Stimulated activated memory B cell treated with anti-CD40 and anti-IgM and Interleukin-4, amounts not matched to agents 10 μg/mL and 1 μg/mL and 100 μg/mL, for 72 hours (primary cell): ENCODE data around the gene OSBPL8.
"Not testable (repeated sequence)": the region's sequence is repeated elsewhere in the genome, so short reads cannot be mapped to it uniquely, and the experiment has no call there.

Experiments used
- ATAC-seq: fragments of 150-1000 bp; cut with Tn5 transposase; 2 replicates; pipeline ENCODE4 v1.10.0; 2021
- H3K27ac Mint-ChIP-seq: one replicate; pipeline ENCODE4 v1.8.0; 2022; ENCODE audit warnings: mild to moderate bottlenecking, mixed read lengths
- H3K27me3 Mint-ChIP-seq: one replicate; pipeline ENCODE4 v1.8.0; 2022; ENCODE audit warnings: mixed read lengths
- H3K36me3 Mint-ChIP-seq: one replicate; pipeline ENCODE4 v1.8.0; 2022; ENCODE audit warnings: mixed read lengths
- H3K4me1 Mint-ChIP-seq: one replicate; pipeline ENCODE4 v1.8.0; 2022; ENCODE audit warnings: mixed read lengths
- H3K4me3 Mint-ChIP-seq: one replicate; pipeline ENCODE4 v1.8.0; 2022; ENCODE audit warnings: mild to moderate bottlenecking, moderate library complexity, mixed read lengths
- H3K9me3 Mint-ChIP-seq: one replicate; pipeline ENCODE4 v1.8.0; 2022; ENCODE audit warnings: mixed read lengths

Gene OSBPL8

DNA sequence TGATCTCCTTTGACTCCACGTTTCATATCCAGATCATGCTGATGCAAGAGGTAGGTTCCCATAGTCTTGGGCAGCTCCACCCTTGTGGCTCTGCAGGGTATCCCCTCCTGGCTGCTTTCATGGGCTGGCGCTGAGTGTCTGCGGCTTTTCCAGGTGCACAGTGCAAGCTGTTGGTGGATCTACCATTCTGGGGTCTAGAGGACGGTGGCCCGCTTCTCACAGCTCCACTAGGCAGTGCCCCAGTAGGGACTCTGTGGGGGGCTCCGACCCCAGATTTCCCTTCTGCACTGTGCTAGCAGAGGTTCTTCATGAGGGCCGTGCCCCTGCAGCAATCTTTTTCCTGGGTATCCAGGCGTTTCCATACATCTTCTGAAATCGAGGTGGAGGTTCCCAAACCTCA lies 199.3 kb downstream of the OSBPL8 start:
- no peak for ATAC-seq
- Mint-ChIP-seq H3K4me1 (no peaks in the 10 kb centered on the region), H3K9me3 (no peaks in the 10 kb centered on the region), H3K27me3 (no peaks in the 10 kb centered on the region), H3K4me3 (no peak overlapping the region), H3K27ac (no peak overlapping the region), H3K36me3 (peaks cover 70% of the 10 kb centered on the region)

DNA sequence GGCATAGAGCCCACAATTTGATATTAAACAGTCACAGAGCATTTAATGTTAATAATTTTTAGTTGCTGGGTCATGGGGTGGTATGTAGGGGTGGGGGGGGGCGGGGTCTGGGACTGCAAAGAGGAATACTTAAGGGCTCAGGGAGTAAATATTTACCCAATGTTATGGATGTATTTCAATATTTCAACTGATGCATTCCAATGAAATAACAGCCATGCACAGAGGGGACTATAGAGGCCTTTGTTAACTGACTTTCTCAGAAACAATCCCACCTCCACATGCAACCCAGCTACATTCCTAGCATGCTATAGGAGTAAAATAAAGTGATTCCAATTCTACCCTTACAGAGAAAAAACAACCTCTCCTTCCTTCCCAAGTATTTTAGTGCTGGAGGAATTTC lies 203.5 kb downstream of the OSBPL8 start:
- no peak overlapping the region for H3K27ac Mint-ChIP-seq
- no peak overlapping the region for H3K4me3 Mint-ChIP-seq
- H3K36me3 Mint-ChIP-seq, result peaks cover 34% of the 10 kb centered on the region
- no peaks in the 10 kb centered on the region for H3K4me1 Mint-ChIP-seq
- no peaks in the 10 kb centered on the region for H3K9me3 Mint-ChIP-seq
- no peak for ATAC-seq
- H3K27me3 Mint-ChIP-seq, result no peaks in the 10 kb centered on the region

DNA sequence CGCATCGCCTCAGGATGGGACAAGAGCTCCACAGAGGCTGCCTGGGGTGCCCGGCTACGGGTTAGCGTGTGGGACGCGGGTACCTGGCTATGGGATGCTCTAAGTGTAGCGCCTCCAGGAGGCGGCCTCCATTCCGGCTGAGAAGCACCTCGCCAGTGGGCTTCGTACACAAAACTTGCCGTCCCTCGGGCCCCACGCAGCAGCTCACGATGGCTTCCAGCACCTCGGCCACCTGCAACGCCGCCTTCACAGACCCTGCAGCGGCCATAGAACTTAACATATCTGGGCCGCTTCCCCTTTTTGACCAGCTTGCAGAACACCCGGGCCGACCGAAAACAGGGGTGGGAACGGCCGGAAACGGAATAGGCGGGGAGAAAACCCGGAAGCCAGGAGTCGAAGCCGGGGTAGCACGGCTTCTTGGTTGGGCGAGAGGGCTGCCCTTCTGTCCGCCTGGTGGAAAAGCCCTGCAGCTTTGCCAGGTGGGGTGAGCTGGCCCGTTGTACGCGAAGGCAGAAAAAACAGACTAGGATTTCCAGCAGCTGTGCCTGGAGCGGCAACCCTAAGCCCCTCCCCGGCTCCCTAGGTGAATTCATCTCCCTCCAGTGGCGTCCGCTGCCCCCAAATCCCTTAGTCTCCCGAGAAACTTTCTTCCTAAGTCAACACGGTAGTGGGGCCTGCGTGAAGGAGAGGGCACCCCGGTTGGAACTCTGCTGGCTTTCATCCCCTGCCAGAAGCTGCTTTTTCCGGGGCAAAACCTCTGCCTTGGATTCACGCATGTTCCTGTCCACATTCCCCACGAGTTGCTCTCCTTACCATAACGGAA lies 211.3 kb downstream of the OSBPL8 start, which contains the start of gene BBS10:
Gene BBS10, minus strand, starts transcription at position 337 of the 823 bp plus-strand sequence. Its CDS starts 57 bp downstream, at position 280.
- Mint-ChIP-seq H3K9me3 (no peaks in the 10 kb centered on the region), H3K27ac (peak within 1 kb of the TSS; percentile 98), H3K4me1 (peaks cover 20% of the 10 kb centered on the region), H3K36me3 (peaks cover 9% of the 10 kb centered on the region), H3K4me3 (peak within 1 kb of the TSS; percentile 89), H3K27me3 (no peaks in the 10 kb centered on the region)
- ATAC-seq, result peak; percentile 98

DNA sequence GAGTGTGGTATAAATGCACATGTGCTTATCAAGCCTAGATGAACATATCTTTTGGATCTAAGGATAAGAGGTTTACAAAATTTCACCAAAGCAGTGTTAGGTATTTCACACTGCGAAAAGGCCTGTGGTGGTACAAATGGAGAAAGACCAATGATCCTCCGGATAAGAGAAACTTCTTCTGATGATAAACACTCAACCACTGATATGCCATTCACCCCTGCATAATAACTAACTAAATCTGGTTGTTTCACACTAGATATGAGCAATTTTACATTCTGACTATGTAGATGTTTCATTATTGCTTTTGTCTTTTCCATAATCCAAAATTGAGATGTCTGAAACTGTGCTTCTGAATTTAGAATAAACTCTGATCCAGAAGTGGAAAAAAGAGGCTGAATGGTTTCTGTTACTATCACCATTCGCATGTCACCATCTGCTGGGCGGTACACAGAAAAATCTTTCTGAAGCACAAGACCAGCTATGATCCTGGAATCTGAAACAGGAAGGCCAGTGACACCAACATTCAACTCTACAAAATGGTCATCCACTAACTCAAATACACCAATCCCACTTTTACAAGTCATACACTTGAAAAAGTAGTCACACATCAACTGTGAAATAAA lies 212.7 kb downstream of the OSBPL8 start:
- peak overlapping the region; percentile 89 for H3K4me3 Mint-ChIP-seq
- peaks cover 13% of the 10 kb centered on the region for H3K36me3 Mint-ChIP-seq
- peaks cover 20% of the 10 kb centered on the region for H3K4me1 Mint-ChIP-seq
- H3K27me3 Mint-ChIP-seq, result no peaks in the 10 kb centered on the region
- H3K9me3 Mint-ChIP-seq, result no peaks in the 10 kb centered on the region
- no peak for ATAC-seq
- peak overlapping the region; percentile 98 for H3K27ac Mint-ChIP-seq

DNA sequence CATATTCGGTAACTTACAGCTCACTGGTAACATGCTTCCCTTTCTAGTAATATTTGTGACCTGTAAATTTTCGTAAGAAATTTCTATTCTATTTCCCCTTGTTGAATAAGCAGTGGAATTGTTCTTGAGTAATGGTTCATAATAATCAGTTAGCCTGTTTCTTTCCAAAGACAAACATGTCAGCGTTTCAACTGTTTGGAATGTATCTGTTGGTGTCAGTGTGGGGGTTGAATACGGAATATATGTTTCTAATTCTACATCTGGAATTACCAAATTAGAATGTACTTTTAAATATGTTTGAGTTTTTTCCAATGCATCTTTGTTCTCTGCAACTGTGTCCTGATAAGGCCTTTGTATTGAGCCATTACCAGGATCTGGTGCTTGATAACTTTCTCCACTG lies 213.3 kb downstream of the OSBPL8 start:
- no peak overlapping the region for H3K27ac Mint-ChIP-seq
- H3K27me3 Mint-ChIP-seq, result no peaks in the 10 kb centered on the region
- peaks cover 13% of the 10 kb centered on the region for H3K36me3 Mint-ChIP-seq
- H3K4me1 Mint-ChIP-seq, result peaks cover 20% of the 10 kb centered on the region
- no peak overlapping the region for H3K4me3 Mint-ChIP-seq
- H3K9me3 Mint-ChIP-seq, result no peaks in the 10 kb centered on the region
- ATAC-seq, result no peak

DNA sequence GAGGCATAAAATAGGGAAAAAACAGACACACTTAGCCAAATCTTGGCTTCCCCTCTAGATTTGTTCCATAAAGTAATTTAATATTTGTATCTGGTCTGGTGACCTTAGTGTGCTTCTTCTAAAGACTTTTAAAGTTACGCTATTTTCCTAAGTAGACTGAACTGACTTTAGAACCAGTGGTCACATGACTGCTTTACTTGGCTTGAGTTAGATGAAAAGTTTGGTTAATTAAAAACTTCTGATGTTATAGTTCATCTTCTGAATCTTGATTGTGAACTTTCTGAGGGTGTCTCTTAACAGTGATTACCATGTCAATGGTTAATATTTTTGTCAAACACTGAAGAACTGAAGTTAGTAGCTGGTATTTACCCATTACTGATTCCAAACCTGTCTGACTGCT lies 214.0 kb downstream of the OSBPL8 start:
- peaks cover 20% of the 10 kb centered on the region for H3K4me1 Mint-ChIP-seq
- no peaks in the 10 kb centered on the region for H3K27me3 Mint-ChIP-seq
- no peak overlapping the region for H3K4me3 Mint-ChIP-seq
- H3K9me3 Mint-ChIP-seq, result no peaks in the 10 kb centered on the region
- ATAC-seq, result no peak
- no peak overlapping the region for H3K27ac Mint-ChIP-seq
- peaks cover 8% of the 10 kb centered on the region for H3K36me3 Mint-ChIP-seq

DNA sequence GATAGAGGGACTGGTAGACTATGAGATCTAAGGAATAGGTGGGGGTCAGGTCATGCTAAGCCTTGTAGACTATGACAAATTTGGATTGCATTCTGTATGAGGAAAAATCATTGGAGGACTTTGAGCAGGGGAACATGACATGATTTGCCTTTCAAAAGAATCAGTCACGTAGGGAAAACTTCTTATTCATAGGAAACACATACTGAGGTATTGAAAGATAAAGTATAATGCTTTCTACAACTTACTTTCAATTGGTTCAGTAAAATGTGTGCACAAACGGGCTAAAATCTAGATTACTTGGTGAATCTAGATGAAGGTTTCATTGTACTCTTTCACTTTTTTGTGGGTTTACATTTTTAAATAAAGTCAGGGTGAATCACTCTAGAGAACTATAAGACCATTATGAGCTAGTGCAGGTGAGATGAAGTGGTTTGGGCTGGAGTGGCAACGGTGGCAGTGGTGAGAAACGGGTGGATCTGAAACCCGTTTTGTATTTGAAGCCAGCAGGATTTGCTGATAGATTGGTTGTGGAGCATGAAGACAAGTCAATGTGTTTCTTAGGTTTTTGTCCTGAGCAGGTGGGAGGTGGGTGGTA lies 218.0 kb downstream of the OSBPL8 start:
- Mint-ChIP-seq H3K27me3 (no peaks in the 10 kb centered on the region), H3K4me1 (no peaks in the 10 kb centered on the region), H3K36me3 (peaks cover 8% of the 10 kb centered on the region), H3K27ac (no peak overlapping the region), H3K9me3 (no peaks in the 10 kb centered on the region), H3K4me3 (no peak overlapping the region)
- no peak for ATAC-seq

DNA sequence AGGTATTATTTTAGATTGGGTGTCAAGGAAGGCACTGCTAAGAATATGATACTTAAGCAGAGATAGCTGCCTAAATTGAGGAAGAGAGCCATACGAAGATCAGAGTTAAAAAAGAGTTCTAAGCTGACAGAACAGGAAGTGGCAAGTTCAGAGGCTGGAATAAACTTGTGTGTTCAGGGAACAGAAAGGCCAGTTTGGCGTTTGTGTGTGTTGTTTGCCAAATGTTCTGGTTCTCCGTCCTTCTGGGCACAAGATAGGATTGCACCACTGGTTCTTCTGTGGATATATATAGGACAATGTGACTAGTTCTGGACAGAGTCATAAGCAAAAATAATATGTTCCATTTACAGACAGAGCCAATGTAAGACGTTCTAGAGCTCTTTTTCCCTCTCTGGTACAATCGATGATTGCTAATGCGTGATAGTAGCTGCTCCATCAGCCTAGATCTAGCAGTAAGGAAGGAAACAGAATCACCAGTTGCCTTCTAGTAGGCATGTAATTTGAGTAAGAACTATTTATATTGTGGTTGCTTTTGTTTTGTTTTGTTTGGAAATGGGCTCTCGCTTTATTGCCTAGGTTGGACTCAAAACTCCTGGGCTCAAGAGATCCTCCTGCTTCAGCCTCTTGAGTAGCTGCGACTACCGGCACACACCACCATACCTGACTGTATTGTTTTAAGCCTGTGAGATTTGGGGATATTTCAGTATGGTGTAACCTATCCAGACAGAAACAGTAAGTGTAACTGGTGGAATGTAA lies 218.7 kb downstream of the OSBPL8 start:
- no peak overlapping the region for H3K27ac Mint-ChIP-seq
- H3K4me3 Mint-ChIP-seq, result no peak overlapping the region
- H3K36me3 Mint-ChIP-seq, result peaks cover 8% of the 10 kb centered on the region
- no peak for ATAC-seq
- no peaks in the 10 kb centered on the region for H3K4me1 Mint-ChIP-seq
- H3K27me3 Mint-ChIP-seq, result no peaks in the 10 kb centered on the region
- no peaks in the 10 kb centered on the region for H3K9me3 Mint-ChIP-seq

DNA sequence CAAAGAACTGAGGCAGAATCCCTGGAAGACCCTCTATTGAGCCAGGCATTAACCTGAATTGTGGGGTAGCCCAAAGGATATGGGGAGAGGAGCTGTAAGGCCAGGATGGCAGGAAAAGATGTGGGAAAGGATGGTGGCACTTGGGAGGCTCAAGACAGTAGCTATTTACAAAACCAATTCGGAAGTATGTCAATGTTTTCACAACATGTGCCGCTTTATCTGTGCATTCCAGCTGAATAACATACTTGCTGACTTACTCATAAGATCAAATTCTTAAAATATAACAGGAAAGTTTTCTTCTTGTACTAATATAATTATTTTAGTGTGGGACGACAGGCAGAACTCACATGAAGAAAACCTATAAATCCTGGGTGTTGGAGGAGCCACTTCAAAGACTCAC lies 222.0 kb downstream of the OSBPL8 start:
- H3K36me3 Mint-ChIP-seq, result no peaks in the 10 kb centered on the region
- no peaks in the 10 kb centered on the region for H3K27me3 Mint-ChIP-seq
- H3K27ac Mint-ChIP-seq, result no peak overlapping the region
- no peaks in the 10 kb centered on the region for H3K9me3 Mint-ChIP-seq
- H3K4me1 Mint-ChIP-seq, result no peaks in the 10 kb centered on the region
- no peak overlapping the region for H3K4me3 Mint-ChIP-seq
- no peak for ATAC-seq

DNA sequence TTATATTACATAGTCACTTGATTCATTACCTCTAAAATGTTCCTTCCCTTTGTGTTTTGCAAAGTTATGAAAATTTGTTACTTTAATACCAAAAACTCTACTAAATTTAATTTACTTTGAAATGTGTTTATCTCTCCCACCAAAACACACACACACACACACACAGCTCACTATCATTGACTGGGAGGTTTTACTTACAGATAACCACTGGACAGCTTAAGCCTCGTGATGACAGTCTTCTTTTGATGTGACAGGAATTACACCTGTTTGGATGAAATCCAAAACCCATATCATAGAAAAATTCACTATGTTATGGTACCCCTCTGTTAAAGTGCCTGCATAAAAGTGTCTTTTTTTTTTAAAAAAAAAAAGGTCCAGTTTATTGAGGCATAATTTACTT lies 227.0 kb downstream of the OSBPL8 start:
- H3K27me3 Mint-ChIP-seq, result no peaks in the 10 kb centered on the region
- H3K27ac Mint-ChIP-seq, result no peak overlapping the region
- ATAC-seq, result no peak
- H3K36me3 Mint-ChIP-seq, result no peaks in the 10 kb centered on the region
- H3K4me3 Mint-ChIP-seq, result no peak overlapping the region
- no peaks in the 10 kb centered on the region for H3K4me1 Mint-ChIP-seq
- peaks cover 5% of the 10 kb centered on the region for H3K9me3 Mint-ChIP-seq

DNA sequence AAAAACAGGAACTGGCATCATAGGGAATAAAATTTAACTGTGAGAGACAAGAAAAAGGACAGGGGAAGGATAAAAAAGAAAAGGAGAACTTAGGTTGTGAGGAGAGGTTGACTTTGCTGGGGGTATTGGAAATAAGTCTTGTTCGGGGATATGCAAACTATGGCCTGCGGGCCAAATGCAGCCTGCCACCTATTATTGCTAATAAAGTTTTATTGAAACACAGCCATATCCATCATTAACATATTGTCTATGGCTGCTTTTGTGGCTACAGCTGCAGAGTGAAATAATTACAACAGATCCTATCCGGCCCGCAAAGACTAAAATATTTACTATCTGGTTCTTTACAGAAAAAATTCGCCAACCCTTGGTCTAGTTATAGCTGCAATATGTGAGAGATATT lies 230.0 kb downstream of the OSBPL8 start:
- ATAC-seq, result no peak
- no peaks in the 10 kb centered on the region for H3K36me3 Mint-ChIP-seq
- no peaks in the 10 kb centered on the region for H3K27me3 Mint-ChIP-seq
- H3K9me3 Mint-ChIP-seq, result peaks cover 5% of the 10 kb centered on the region
- no peak overlapping the region for H3K4me3 Mint-ChIP-seq
- H3K27ac Mint-ChIP-seq, result no peak overlapping the region
- no peaks in the 10 kb centered on the region for H3K4me1 Mint-ChIP-seq

DNA sequence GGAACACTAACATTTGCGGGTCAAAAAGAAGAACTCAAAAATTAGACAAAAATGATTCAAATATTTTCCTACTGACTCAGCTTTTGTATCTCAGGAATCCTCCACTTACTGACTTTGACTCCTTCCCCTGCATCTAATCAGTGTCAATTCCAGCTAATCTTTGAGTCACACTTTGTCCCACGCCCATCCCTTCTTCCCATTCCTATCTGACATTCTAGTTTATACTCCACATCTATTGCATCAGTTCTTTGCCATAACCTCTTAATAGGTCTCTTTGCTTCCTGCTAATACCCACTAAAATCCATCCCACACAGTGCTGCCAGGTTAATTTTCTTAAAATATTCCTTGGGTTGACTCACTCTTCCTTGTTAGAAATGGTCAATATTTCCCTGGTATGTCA lies 230.4 kb downstream of the OSBPL8 start:
- ATAC-seq, result no peak

DNA sequence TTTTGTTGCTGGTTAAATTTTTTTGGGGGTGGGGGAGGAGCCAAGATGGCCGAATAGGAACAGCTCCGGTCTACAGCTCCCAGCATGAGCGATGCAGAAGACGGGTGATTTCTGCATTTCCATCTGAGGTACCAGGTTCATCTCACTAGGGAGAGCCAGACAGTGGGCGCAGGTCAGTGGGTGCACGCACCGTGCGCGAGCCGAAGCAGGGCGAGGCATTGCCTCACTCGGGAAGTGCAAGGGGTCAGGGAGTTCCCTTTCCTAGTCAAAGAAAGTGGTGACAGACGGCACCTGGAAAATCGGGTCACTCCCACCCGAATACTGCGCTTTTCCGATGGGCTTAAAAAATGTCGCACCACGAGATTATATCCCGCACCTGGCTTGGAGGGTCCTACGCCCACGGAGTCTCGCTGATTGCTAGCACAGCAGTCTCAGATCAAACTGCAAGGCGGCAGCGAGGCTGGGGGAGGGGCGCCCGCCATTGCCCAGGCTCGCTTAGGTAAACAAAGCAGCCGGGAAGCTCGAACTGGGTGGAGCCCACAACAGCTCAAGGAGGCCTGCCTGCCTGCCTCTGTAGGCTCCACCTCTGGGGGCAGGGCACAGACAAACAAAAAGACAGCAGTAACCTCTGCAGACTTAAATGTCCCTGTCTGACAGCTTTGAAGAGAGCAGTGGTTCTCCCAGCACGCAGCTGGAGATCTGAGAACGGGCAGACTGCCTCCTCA lies 239.8 kb downstream of the OSBPL8 start:
- not testable (repeated sequence) for H3K9me3 Mint-ChIP-seq, H3K4me3 Mint-ChIP-seq, H3K4me1 Mint-ChIP-seq, H3K27ac Mint-ChIP-seq, H3K36me3 Mint-ChIP-seq, ATAC-seq
- H3K27me3 Mint-ChIP-seq, result peaks cover 42% of the 10 kb centered on the region

More for the DNA sequence above, 230.4 kb downstream of the OSBPL8 start:
- Mint-ChIP-seq H3K36me3 (no peaks in the 10 kb centered on the region), H3K27ac (no peak overlapping the region), H3K9me3 (peaks cover 5% of the 10 kb centered on the region), H3K4me3 (no peak overlapping the region), H3K27me3 (no peaks in the 10 kb centered on the region), H3K4me1 (no peaks in the 10 kb centered on the region)

DNA sequence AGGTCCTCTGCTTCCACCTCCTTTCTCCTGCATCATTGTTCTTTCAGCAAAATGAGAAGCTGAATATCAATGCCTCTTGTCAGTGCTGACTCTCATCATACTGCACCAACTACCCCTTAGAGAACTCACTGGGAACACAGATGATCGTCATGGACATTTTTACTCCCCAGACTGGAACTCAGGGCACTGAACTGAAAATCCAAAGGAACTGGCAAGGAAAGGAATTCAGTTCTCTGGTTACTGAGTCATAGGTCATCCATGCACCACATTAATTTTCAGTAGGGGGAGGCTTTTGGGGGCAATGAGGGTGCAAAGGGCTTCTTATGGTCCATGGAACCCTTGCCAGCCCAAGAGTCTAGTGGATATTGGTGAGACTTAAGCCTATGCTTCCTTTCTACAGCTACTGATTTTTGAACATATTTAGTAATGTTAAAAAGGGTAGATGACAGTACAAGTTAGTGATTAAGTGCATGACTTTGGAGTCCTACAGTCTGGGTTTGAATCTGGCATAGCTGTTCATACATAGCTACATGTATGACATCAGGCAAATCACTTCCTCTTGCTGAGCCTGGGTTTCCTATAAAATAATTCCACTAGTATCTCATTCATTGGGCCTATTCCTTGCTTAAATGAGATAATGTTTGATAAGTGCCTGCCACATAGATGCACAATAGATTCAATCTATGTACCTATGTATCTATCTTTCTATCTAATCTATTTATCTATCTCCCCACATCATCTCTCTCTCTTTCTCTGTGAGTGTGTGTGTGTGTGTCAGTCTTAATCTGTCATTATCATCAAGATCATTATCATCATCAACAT lies 240.6 kb downstream of the OSBPL8 start:
- no peak for ATAC-seq
- no peaks in the 10 kb centered on the region for H3K9me3 Mint-ChIP-seq
- no peaks in the 10 kb centered on the region for H3K36me3 Mint-ChIP-seq
- no peak overlapping the region for H3K27ac Mint-ChIP-seq
- H3K4me3 Mint-ChIP-seq, result no peak overlapping the region
- peaks cover 50% of the 10 kb centered on the region for H3K27me3 Mint-ChIP-seq
- peaks cover 9% of the 10 kb centered on the region for H3K4me1 Mint-ChIP-seq
